ENCODE results near the gene ADGRV1.

ADGRV1 gene

DNA sequence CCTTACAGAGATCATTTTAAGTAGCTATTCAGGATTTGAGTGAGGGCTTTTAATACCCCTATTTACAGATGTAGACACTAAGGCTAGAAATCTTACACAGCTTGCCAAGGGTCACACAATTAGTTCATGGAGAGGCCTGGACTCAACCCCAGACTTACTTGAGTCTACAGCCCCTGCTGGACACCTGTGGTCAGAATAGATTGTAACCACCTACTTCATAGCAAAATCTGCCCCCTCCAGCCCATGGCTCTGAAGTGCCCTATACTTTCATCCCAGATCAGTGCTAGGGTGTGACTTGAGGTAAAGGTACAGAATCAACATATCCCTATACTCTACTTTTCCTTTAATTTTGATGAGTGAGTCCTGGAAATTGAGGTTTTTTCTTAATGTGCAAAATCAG is 291.3 kb downstream of the ADGRV1 start:
- in situ Hi-C loops (cut with HindIII; ENCODE audit: low sequenced_read_pairs) = loop anchor here (25.0 kb wide), 1 partner anchor 537 kb away; the partner anchor contains the start of gene ARRDC3
- TF ChIP-seq, protein P1, sequence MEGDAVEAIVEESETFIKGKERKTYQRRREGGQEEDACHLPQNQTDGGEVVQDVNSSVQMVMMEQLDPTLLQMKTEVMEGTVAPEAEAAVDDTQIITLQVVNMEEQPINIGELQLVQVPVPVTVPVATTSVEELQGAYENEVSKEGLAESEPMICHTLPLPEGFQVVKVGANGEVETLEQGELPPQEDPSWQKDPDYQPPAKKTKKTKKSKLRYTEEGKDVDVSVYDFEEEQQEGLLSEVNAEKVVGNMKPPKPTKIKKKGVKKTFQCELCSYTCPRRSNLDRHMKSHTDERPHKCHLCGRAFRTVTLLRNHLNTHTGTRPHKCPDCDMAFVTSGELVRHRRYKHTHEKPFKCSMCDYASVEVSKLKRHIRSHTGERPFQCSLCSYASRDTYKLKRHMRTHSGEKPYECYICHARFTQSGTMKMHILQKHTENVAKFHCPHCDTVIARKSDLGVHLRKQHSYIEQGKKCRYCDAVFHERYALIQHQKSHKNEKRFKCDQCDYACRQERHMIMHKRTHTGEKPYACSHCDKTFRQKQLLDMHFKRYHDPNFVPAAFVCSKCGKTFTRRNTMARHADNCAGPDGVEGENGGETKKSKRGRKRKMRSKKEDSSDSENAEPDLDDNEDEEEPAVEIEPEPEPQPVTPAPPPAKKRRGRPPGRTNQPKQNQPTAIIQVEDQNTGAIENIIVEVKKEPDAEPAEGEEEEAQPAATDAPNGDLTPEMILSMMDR (IDR thresholded peaks at IDR 0.05; ENCODE audit: low read depth, low read length, missing control alignments) = no peak
- DNase-seq (ENCODE audit: low read depth) = no peak
- H3K4me3 ChIP-seq (ENCODE audit: low read depth, low read length) = no peak overlapping the region

DNA sequence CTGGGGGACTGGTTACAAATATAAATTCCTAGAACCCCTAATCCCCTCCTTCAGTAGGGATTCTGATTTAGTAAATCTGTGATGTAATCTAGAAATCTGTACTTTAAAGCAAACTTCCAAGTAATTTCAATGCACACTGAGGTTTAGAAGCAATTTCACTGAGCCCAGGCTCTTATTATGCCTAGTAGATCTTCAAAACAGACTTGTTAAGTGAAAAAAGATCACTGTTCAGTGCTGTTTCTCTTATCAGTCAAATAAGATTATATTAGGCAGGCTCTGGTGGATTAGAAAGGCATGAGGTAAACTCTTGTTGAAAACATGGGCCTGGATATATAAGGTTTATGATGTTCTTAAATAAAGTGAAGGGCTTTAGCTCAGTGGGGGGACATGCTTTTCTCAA is 293.9 kb downstream of the ADGRV1 start:
- in situ Hi-C loops (cut with HindIII; ENCODE audit: low sequenced_read_pairs) = loop anchor here (25.0 kb wide), 1 partner anchor 535 kb away; the partner anchor contains the start of gene ARRDC3
- TF ChIP-seq, protein P1 (IDR thresholded peaks at IDR 0.05; ENCODE audit: low read depth, low read length, missing control alignments) = no peak
- H3K4me3 ChIP-seq (ENCODE audit: low read depth, low read length) = no peak overlapping the region
- DNase-seq (ENCODE audit: low read depth) = no peak

DNA sequence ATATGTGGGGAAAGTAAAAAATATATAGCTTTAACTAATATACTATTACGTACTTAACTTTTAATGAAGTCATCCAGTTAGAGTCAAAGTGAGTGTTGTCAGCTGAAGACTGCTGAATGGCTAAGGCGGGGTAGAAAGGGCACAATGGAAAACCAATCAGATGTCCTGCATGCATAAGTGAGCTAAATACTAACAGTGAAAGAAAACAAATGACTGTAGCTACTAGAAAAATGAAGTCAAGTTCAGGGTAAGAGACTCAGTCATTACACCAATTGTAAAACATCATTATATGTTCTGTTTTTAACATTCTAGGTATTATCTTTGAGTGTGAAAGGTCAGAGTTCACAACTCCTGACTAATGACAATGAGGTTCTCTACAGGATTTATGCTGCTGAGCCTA is 295.2 kb downstream of the ADGRV1 start:
- DNase-seq (ENCODE audit: low read depth) = no peak
- TF ChIP-seq, protein P1 (IDR thresholded peaks at IDR 0.05; ENCODE audit: low read depth, low read length, missing control alignments) = no peak
- H3K4me3 ChIP-seq (ENCODE audit: low read depth, low read length) = no peak overlapping the region
- in situ Hi-C loops (cut with HindIII; ENCODE audit: low sequenced_read_pairs) = loop anchor here (25.0 kb wide), 1 partner anchor 534 kb away; the partner anchor contains the start of gene ARRDC3

DNA sequence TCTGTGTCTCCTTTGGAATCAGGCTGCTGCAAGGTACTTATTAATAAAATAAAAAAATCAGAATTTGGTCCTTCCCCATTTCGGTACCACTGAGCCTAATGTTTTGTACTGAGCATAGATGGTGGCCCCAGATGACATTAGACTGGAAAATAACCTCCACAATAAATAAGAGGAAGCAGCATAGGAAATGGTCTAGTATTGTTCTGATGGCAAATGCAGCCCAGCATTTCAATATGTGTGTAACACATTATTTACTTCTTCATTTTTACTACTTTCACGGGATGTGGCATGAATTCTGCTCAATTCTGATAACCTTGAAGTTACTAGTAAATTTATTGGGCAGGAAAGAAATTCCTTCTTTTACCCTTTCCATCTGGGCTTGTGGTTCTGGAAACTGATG is 295.6 kb downstream of the ADGRV1 start:
- TF ChIP-seq, protein P1 (IDR thresholded peaks at IDR 0.05; ENCODE audit: low read depth, low read length, missing control alignments) = no peak
- no peak overlapping the region for H3K4me3 ChIP-seq (ENCODE audit: low read depth, low read length)
- no peak for DNase-seq (ENCODE audit: low read depth)
- in situ Hi-C loops (cut with HindIII; ENCODE audit: low sequenced_read_pairs) = loop anchor here (25.0 kb wide), 1 partner anchor 533 kb away; the partner anchor contains the start of gene ARRDC3

DNA sequence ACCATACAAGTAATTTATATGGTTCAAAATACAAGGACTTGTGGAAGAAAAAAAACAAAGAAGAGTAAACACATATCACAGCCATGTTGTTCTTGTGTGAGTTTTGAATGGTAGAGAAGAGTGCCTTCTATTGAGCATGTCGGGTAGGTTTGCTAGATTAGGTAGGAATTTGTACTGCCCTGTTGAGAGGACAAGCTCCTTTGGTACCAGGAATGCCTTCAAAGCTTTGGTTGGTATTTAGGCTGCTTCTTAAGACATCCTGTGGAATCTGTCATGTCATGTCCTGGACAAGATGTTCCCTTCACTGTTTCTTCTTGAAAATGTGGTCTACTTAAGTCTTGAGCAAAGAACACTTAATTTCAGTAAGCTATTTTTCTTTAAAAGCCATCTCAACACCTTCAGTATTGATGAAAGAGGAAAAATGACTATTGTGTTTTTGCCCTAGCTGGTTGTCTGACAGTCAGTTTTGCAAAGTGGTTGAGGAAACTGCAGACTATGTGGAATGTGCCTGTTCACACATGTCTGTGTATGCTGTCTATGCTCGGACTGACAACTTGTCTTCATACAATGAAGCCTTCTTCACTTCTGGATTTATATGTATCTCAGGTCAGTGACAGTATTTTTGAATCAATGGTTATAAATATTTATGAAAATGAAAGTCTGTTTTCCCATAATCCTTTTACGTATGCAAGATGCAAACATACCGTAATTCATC is 296.9 kb downstream of the ADGRV1 start:
- TF ChIP-seq, protein P1 (IDR thresholded peaks at IDR 0.05; ENCODE audit: low read depth, low read length, missing control alignments) = no peak
- no peak overlapping the region for H3K4me3 ChIP-seq (ENCODE audit: low read depth, low read length)
- no peak for DNase-seq (ENCODE audit: low read depth)
- in situ Hi-C loops (cut with HindIII; ENCODE audit: low sequenced_read_pairs) = loop anchor here (25.0 kb wide), 1 partner anchor 532 kb away; the partner anchor contains the start of gene ARRDC3

DNA sequence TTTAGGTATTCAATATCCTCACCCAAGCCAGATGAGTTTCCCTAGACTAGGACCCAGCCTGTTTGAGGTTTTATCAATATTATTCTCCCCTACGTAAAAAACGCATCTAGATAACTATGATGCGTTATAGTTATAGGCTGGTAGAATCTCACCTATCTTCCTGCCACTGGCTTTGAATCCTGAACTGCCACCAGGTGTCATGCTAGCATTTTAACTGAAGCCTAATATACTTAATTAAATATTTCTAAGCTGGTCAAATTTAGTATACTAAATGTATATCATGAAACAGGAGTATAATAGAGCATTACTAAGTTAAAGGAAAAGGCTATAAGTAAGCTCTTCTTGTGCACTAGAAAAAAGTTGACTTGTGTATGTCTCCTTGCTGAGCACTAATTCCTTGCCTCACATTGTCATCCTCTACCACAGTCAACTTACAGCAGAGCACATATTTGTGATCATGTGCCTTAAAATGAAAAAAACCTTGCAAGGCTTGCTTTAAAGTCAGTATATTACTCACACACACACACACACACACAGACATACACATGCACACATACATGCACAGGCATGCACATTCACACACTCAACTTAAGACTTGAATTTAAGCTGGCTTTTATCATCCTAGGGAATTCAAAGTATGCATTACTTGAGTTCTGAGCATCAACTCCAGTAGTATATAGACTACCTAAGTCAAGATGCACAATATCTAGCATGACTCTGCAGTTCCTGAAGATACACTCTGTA is 303.4 kb downstream of the ADGRV1 start:
- in situ Hi-C loops (cut with HindIII; ENCODE audit: low sequenced_read_pairs) = loop anchor here (25.0 kb wide), 1 partner anchor 525 kb away; the partner anchor contains the start of gene ARRDC3
- no peak for DNase-seq (ENCODE audit: low read depth)
- TF ChIP-seq, protein P1 (IDR thresholded peaks at IDR 0.05; ENCODE audit: low read depth, low read length, missing control alignments) = no peak
- H3K4me3 ChIP-seq (ENCODE audit: low read depth, low read length) = no peak overlapping the region

All from astrocyte of the cerebellum (primary cell).